Superior temporal gyrus (tissue), 1 donor: Measurements from ENCODE around the gene SLC24A3.

Experiments used
- DNase-seq: peaks from one replicate; pipeline ENCODE4 v3.0.0-alpha.2; 2016; ENCODE audit errors: extremely low spot score

The SLC24A3 gene

GRCh38 chr20:19341348-19342053 lies 129.1 kb downstream of the SLC24A3 start:
- no peak for DNase-seq

GRCh38 chr20:19344341-19344740 lies 131.9 kb downstream of the SLC24A3 start:
- no peak for DNase-seq

- no peak for DNase-seq
These were observed 135.6 kb downstream of the SLC24A3 start for GRCh38 chr20:19347943-19348456.

GRCh38 chr20:19348582-19348981 lies 136.1 kb downstream of the SLC24A3 start:
- no peak for DNase-seq

- no peak for DNase-seq
These were observed 137.4 kb downstream of the SLC24A3 start for GRCh38 chr20:19349879-19350278.

- DNase-seq: no peak
These were observed 139.1 kb downstream of the SLC24A3 start for GRCh38 chr20:19351542-19351941.

GRCh38 chr20:19354950-19355349 lies 142.5 kb downstream of the SLC24A3 start:
- no peak for DNase-seq

- no peak for DNase-seq
These were observed 149.3 kb downstream of the SLC24A3 start for GRCh38 chr20:19361790-19362189.

- DNase-seq: no peak
These were observed 151.0 kb downstream of the SLC24A3 start for GRCh38 chr20:19363476-19363875.

GRCh38 chr20:19367591-19367990 lies 155.1 kb downstream of the SLC24A3 start:
- DNase-seq: no peak

- DNase-seq: no peak
These were observed 155.9 kb downstream of the SLC24A3 start for GRCh38 chr20:19368351-19368750.

- no peak for DNase-seq
These were observed 157.9 kb downstream of the SLC24A3 start for GRCh38 chr20:19370076-19371075.

- no peak for DNase-seq
These were observed 158.7 kb downstream of the SLC24A3 start for GRCh38 chr20:19371112-19371511.

- no peak for DNase-seq
These were observed 161.8 kb downstream of the SLC24A3 start for GRCh38 chr20:19374216-19374615.

GRCh38 chr20:19375395-19375794 lies 163.0 kb downstream of the SLC24A3 start:
- no peak for DNase-seq

GRCh38 chr20:19375801-19376200 lies 163.4 kb downstream of the SLC24A3 start:
- no peak for DNase-seq

- DNase-seq: peak; percentile 30
These were observed 164.2 kb downstream of the SLC24A3 start for GRCh38 chr20:19376451-19377229.

- no peak for DNase-seq
These were observed 165.6 kb downstream of the SLC24A3 start for GRCh38 chr20:19378058-19378457.

GRCh38 chr20:19380211-19380610 lies 167.8 kb downstream of the SLC24A3 start:
- DNase-seq: no peak

- DNase-seq: peak; percentile 23
These were observed 169.5 kb downstream of the SLC24A3 start for GRCh38 chr20:19381947-19382346.
